Amniotic epithelial cell (primary cell): ENCODE data around the gene PDZD2.
A peak's percentile ranks its signal among the peaks of the same experiment; 100 is the strongest.
"Not testable (repeated sequence)": the region's sequence is repeated elsewhere in the genome, so short reads cannot be mapped to it uniquely, and the experiment has no call there.

Experiments used
- DNase-seq: peaks from one replicate; pipeline ENCODE4 v3.0.0-alpha.2; 2010; ENCODE audit warnings: low read depth

Gene PDZD2

GRCh38 chr5:31769530-31769929 is 130.6 kb downstream of the PDZD2 start:
- DNase-seq = no peak

GRCh38 chr5:31770132-31770720 is 131.3 kb downstream of the PDZD2 start:
- no peak for DNase-seq

GRCh38 chr5:31770998-31771397 is 132.1 kb downstream of the PDZD2 start:
- DNase-seq = no peak

GRCh38 chr5:31771500-31771899 is 132.6 kb downstream of the PDZD2 start:
- no peak for DNase-seq

GRCh38 chr5:31776294-31776693 is 137.4 kb downstream of the PDZD2 start:
- not testable (repeated sequence) for DNase-seq

GRCh38 chr5:31776976-31777651 is 138.2 kb downstream of the PDZD2 start:
- DNase-seq = no peak

- no peak for DNase-seq
Observed at GRCh38 chr5:31781772-31782171, 142.8 kb downstream of the PDZD2 start.

GRCh38 chr5:31783086-31783645 is 144.2 kb downstream of the PDZD2 start:
- DNase-seq = no peak

- DNase-seq = no peak
Observed at GRCh38 chr5:31783731-31784130, 144.8 kb downstream of the PDZD2 start.

- no peak for DNase-seq
Observed at GRCh38 chr5:31786090-31786631, 147.2 kb downstream of the PDZD2 start.

- DNase-seq = no peak
Observed at GRCh38 chr5:31794009-31794408, 155.1 kb downstream of the PDZD2 start.

GRCh38 chr5:31798168-31798567 is 159.2 kb downstream of the PDZD2 start:
- DNase-seq = no peak

- no peak for DNase-seq
Observed at GRCh38 chr5:31800351-31800750, 161.4 kb downstream of the PDZD2 start.

GRCh38 chr5:31805785-31806400 is 167.0 kb downstream of the PDZD2 start:
- DNase-seq = no peak

GRCh38 chr5:31806561-31806960 is 167.6 kb downstream of the PDZD2 start:
- no peak for DNase-seq

- DNase-seq = no peak
Observed at GRCh38 chr5:31807789-31808540, 169.0 kb downstream of the PDZD2 start.

- peak; percentile 67 for DNase-seq
Observed at GRCh38 chr5:31809050-31809870, 170.3 kb downstream of the PDZD2 start.

- peak; percentile 94 for DNase-seq
Observed at GRCh38 chr5:31811210-31811609, 172.3 kb downstream of the PDZD2 start.

GRCh38 chr5:31815376-31815775 is 176.4 kb downstream of the PDZD2 start:
- DNase-seq = no peak

- DNase-seq = peak; percentile 6
Observed at GRCh38 chr5:31819926-31820516, 181.1 kb downstream of the PDZD2 start.

GRCh38 chr5:31823472-31823871 is 184.5 kb downstream of the PDZD2 start:
- DNase-seq = peak; percentile 28
